OCI-LY7 (cell line): ENCODE data around the gene GNG3. TPM values are rescaled to one million over a fixed set of nuclear protein-coding genes. Genes with fewer than 3 reads are reported as not detected.
A peak's percentile ranks its signal among the peaks of the same experiment; 100 is the strongest.

Experiments used
- BruUV-seq: library from RNA; stranded (reverse); fragments of 400-500 nt; replicated peaks from 2 replicates; lab custom pipeline; 2021; lab: Mats Ljungman, UMichigan
- CTCF ChIA-PET: fragments of 300-600 bp; sonication (Branson Sonifier 250); formaldehyde crosslinking; loops from one replicate; lab custom pipeline; 2022; ENCODE audit warnings: antibody characterized with exemption; ENCODE audit not compliant: unreplicated experiment; lab: Charles Lee
- POLR2A ChIA-PET: fragments of 300-600 bp; sonication (Branson Sonifier 250); formaldehyde crosslinking; loops from one replicate; lab custom pipeline; 2022; ENCODE audit warnings: antibody characterized with exemption; lab: Charles Lee
- DNase-seq: peaks from one replicate; pipeline ENCODE4 v3.0.0-alpha.2; 2015; ENCODE audit warnings: low spot score
- H2AFZ ChIP-seq: fragments of 200-600 bp; sonication (generic), shearing (Covaris generic); 2 replicates; pipeline ENCODE4 v1.6.1; 2014; ENCODE audit warnings: mild to moderate bottlenecking, antibody characterized with exemption, low read length, moderate library complexity
- H3K27ac ChIP-seq: fragments of 200-600 bp; sonication (generic); 2 replicates; pipeline ENCODE4 v1.5.1; 2014; ENCODE audit warnings: mixed run types, low read depth, mild to moderate bottlenecking, moderate library complexity, low read length, inconsistent platforms; ENCODE audit not compliant: poor library complexity, severe bottlenecking
- H3K36me3 ChIP-seq: fragments of 200-600 bp; sonication (generic); 2 replicates; pipeline ENCODE4 v1.6.1; 2014; ENCODE audit warnings: mild to moderate bottlenecking, antibody characterized with exemption, low read length, moderate library complexity, mixed read lengths; ENCODE audit not compliant: insufficient read depth
- H3K4me1 ChIP-seq: fragments of 200-600 bp; sonication (generic); 2 replicates; pipeline ENCODE4 v1.5.1; 2014; ENCODE audit warnings: mild to moderate bottlenecking, low read length; ENCODE audit not compliant: insufficient read depth, poor library complexity, severe bottlenecking
- H3K4me2 ChIP-seq: fragments of 200-600 bp; sonication (generic); 2 replicates; pipeline ENCODE4 v1.6.1; 2014; ENCODE audit warnings: mild to moderate bottlenecking, low read length
- H3K4me3 ChIP-seq: fragments of 200-600 bp; sonication (generic); 2 replicates; pipeline ENCODE4 v1.5.1; 2014; ENCODE audit warnings: mild to moderate bottlenecking, low read depth, low read length; ENCODE audit not compliant: poor library complexity, severe bottlenecking
- H3K79me2 ChIP-seq: fragments of 200-600 bp; sonication (generic); 2 replicates; pipeline ENCODE4 v1.6.1; 2016; ENCODE audit warnings: low read depth, mild to moderate bottlenecking, low read length, moderate library complexity, mixed read lengths; ENCODE audit not compliant: insufficient read depth
- H3K9me2 ChIP-seq: fragments of 200-600 bp; sonication (generic); 2 replicates; pipeline ENCODE4 v1.6.1; 2016; ENCODE audit warnings: mild to moderate bottlenecking, low read length, mixed read lengths; ENCODE audit not compliant: insufficient read depth
- H3K9me3 ChIP-seq: fragments of 200-600 bp; sonication (generic); 2 replicates; pipeline ENCODE4 v1.6.1; 2014; ENCODE audit warnings: mild to moderate bottlenecking, mixed run types, low read length, mixed read lengths
- H4K20me1 ChIP-seq: fragments of 200-600 bp; sonication (generic); 2 replicates; pipeline ENCODE4 v1.6.1; 2014; ENCODE audit warnings: mild to moderate bottlenecking, antibody characterized with exemption, low read length, moderate library complexity, mixed read lengths; ENCODE audit not compliant: insufficient read depth
- CTCF ChIP-seq: fragments of 200-600 bp; sonication (generic); conservative IDR thresholded peaks from 2 replicates; pipeline ENCODE4 v1.5.1; 2014; ENCODE audit warnings: mild to moderate bottlenecking, antibody characterized with exemption, low read length, moderate library complexity, mixed read lengths
- EZH2phosphoT487 ChIP-seq: fragments of 200-600 bp; sonication (generic); IDR thresholded peaks from 2 replicates; pipeline ENCODE4 v1.6.1; 2018; ENCODE audit warnings: low read depth, borderline replicate concordance, mild to moderate bottlenecking, mixed run types, antibody characterized with exemption, low read length, moderate library complexity, mixed read lengths
- intact Hi-C: fragments of 100-400 bp; cut with micrococcal nuclease; formaldehyde crosslinking; loops from one replicate; pipeline ENCODE4 v1.10.0; 2022; ENCODE audit not compliant: unreplicated experiment
- total RNA-seq, 2 experiments: library from RNA; depleted of rRNA in 1 of 2; stranded (reverse); fragments of >200 nt in 1 of 2; shearing (Covaris generic) in 1 of 2; gene quantifications; 2 replicates each; pipeline ENCODE4 v1.2.3, GENCODE V29; 2014 to 2022

Gene GNG3
- total RNA-seq, 2 experiments from 2014 or later = not detected

- H3K4me1 ChIP-seq = peaks cover 28% of the 10 kb centered on the region
- TF ChIP-seq EZH2phosphoT487 (no peak), CTCF (no peak)
- peaks cover 89% of the 10 kb centered on the region for H3K79me2 ChIP-seq
- CTCF ChIA-PET = interaction anchor here (0.6 kb wide), 1 partner anchor 1082 kb away, joined by 3 read pairs; no protein-coding TSS in a partner anchor
- H3K4me2 ChIP-seq = peak overlapping the region; percentile 75
- no TSS peak for BruUV-seq
- H3K36me3 ChIP-seq = peaks cover 58% of the 10 kb centered on the region
- H3K27ac ChIP-seq = peak overlapping the region; percentile 93
- POLR2A ChIA-PET = interaction anchor here (0.6 to 1.9 kb wide), 13 partner anchors 8 to 135 kb away, joined by 3 to 14 read pairs (median 6); partner anchors contain the start of genes POLR2G, TAF6L, TUT1 and ZBTB3
- H3K9me2 ChIP-seq = no peaks in the 10 kb centered on the region
- H3K4me3 ChIP-seq = peak overlapping the region; percentile 97
- H3K9me3 ChIP-seq = no peaks in the 10 kb centered on the region
- H4K20me1 ChIP-seq = peaks cover 35% of the 10 kb centered on the region
- DNase-seq = peak; percentile 37
- intact Hi-C loops = loop anchor here (2.0 to 10.0 kb wide), 6 partner anchors 20 to 132 kb away; partner anchors contain the start of genes BSCL2, GNG3, LBHD1 and TMEM179B
- 0 out of 2 replicates have a peak overlapping the region, but pooled peaks have one; percentile 9 for H2AFZ ChIP-seq
These were observed 18.9 kb downstream of the GNG3 start for GRCh38 chr11:62726156-62726914.

- ChIA-PET CTCF (interaction anchor here (0.6 to 1.2 kb wide), 3 partner anchors 10 to 1082 kb away, joined by 3 to 4 read pairs (median 3); no protein-coding TSS in a partner anchor), POLR2A (interaction anchor here (0.8 to 1.9 kb wide), 21 partner anchors 8 to 155 kb away, joined by 3 to 15 read pairs (median 5); partner anchors contain the start of genes B3GAT3, C11orf98, CSKMT and EEF1G)
- no peak for TF ChIP-seq EZH2phosphoT487
- no peak for TF ChIP-seq CTCF
- DNase-seq = no peak
- Histone ChIP-seq H3K27ac (peak overlapping the region; percentile 93), H4K20me1 (peaks cover 35% of the 10 kb centered on the region), H3K4me1 (peaks cover 28% of the 10 kb centered on the region), H3K9me3 (no peaks in the 10 kb centered on the region), H3K9me2 (no peaks in the 10 kb centered on the region), H3K4me2 (peak overlapping the region; percentile 75), H3K4me3 (peak overlapping the region; percentile 97), H3K36me3 (peaks cover 58% of the 10 kb centered on the region), H3K79me2 (peaks cover 88% of the 10 kb centered on the region), H2AFZ (peak overlapping the region; percentile 9; the same call in 1 of the 2 replicates)
- BruUV-seq = TSS peak; percentile 60
- intact Hi-C loops = loop anchor here (1.0 to 10.0 kb wide), 7 partner anchors 20 to 132 kb away; partner anchors contain the start of genes BSCL2, GNG3, LBHD1 and TAF6L
These were observed 19.4 kb downstream of the GNG3 start for GRCh38 chr11:62726915-62727164.
